GM21360 (cell line): ENCODE measurements around the gene VCX2.
"Not testable (repeated sequence)": the region's sequence is repeated elsewhere in the genome, so short reads cannot be mapped to it uniquely, and the experiment has no call there.

ENCODE experiments used
- ATAC-seq: cut with Tn5 transposase; IDR thresholded peaks from one replicate; pipeline ENCODE4 v1.9.1; 2021; ENCODE audit warnings: mild to moderate bottlenecking, moderate library complexity; ENCODE audit not compliant: unreplicated experiment

VCX2 gene

DNA sequence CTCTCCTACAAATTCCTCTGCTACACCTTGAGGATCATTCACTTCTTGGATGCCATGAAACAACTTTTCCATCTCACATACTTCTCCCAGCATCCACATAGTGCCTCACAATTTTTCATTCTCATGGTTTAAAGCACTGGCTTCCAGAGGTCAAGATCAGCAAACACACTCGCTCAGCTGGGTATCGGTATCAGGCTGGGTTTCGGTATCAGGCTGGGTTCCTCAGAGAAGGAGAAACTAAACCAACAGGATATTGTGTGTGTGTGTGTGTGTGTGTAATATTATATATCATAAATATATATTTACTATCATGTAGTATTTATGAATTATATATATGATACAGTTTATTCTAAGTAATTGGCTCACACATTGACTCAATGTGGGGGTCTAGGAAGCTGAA lies at the start of gene VCX2:
Gene VCX2 (minus strand): TSS at position 99 of the 400 bp plus-strand sequence. CDS start 624 bp downstream, outside the sequence.
- ATAC-seq: not testable (repeated sequence)

GRCh38 chrX:8204943-8205342 lies 33.9 kb upstream of the VCX2 start:
- ATAC-seq: no peak

- ATAC-seq: no peak
These were observed 33.3 kb upstream of the VCX2 start for GRCh38 chrX:8204169-8204935.

GRCh38 chrX:8201896-8202331 lies 30.8 kb upstream of the VCX2 start:
- ATAC-seq: no peak

DNA sequence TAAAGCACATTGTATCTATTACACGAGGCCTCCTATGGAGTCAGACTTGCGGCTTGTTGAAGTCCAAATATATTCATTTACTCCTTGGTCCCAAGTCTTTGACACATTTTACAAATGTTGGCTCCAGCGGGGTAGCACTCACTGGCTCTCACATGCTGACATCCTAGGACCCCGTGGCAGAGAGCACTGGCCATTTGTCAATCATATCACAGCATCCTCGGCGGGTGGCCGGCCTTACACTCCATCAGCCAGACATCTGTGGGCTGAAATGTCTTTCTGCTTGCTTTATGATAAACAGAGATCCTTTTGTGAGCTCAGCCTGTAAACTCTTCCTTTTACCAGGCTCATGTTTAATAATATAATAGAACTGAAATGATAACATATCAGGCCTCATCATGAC lies 25.7 kb upstream of the VCX2 start:
- ATAC-seq: no peak

DNA sequence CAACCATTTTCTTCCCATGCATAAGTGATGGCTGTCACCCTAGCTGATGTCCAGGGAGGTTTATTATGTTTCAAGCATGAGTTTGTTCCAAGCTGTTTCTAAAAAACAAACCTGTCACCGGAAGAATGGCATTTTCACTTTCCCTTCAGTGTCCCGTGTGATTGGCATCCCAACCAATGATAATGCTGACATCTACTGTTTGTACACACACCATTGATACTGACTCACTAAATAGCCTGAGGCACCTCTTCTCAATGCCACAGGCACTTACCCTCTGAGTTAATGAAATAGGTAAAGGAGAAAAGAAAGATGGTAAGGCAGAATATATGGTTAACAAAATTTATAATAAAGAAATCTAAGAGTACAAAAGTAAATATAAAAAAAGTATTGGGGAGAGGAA lies 23.1 kb upstream of the VCX2 start:
- no peak for ATAC-seq

GRCh38 chrX:8192276-8192675 lies 21.2 kb upstream of the VCX2 start:
- no peak for ATAC-seq

DNA sequence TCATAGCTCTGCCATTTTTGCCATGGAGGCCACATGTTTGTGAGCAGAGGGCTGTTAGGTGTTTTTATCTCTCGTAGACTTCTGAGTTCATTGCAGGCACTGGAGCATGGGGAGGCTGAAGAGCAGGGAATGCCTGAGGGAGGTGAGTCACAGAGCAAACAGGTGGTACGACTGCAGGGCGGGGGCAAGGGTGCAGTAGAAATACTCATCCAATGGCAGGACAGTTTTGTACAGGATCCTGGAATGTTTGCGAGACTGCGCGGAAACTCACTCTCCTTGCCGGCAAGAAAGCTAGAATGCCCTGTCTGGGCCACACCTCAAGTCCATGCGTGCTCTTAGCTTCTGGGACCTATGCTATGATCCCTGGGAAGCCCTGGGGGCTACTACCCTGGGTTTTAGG lies 20.0 kb upstream of the VCX2 start:
- no peak for ATAC-seq

DNA sequence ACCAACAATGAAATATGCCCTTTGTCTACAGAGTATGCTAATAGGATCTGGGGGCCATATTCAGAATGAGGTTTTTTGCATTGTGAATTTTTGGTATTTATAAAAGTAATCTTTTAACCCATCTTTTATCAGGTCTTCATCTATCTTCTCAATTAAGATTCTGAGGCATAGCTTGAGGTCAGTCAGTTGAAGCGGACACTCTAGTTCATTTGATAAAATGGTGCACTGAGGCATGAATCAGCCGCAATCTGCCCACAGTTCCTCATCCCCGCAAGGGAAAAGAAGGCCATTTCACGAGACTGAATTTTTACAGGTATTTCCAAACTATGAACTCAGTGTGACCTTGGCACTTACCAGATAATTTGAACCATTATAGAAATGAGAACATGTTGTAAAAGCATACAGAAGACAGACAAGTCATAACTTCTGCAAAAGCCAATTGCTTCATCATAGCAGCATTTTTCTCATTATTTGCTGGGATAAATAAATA lies 19.3 kb upstream of the VCX2 start:
- no peak for ATAC-seq

DNA sequence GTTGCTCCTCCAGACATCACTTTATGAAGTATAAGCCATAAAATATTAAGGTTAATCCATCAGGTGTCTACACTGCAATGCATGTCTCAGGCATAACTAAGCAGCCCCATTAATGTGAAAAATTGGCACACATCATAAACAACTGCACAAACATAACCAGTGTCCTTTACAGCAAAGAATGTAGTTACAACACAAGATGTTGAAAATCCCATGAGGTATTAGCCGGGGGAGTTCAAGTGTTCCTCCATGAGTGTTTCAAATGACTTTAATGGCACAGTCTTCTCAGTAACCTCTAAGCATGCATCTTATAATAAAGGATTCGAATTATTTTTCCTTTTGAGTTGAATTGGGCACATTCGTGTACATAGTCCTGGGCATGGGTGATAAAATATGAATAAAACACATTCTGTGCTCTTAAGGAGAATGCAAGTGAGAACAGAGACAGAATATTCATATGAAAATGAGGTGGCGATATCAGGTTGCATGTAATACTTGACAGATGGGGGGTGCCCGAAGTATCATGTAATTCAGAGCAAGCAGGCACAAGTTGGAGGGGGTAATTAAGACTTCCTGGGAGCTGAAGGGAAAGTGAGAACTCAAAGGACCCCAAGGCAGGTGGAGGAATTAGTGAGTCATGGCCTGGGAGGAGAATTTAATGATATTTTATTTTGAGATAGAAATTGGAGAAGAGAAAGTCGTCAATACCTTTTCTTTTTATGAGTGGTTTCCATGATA lies 18.2 kb upstream of the VCX2 start:
- no peak for ATAC-seq

GRCh38 chrX:8183346-8183745 lies 12.3 kb upstream of the VCX2 start:
- ATAC-seq: no peak

DNA sequence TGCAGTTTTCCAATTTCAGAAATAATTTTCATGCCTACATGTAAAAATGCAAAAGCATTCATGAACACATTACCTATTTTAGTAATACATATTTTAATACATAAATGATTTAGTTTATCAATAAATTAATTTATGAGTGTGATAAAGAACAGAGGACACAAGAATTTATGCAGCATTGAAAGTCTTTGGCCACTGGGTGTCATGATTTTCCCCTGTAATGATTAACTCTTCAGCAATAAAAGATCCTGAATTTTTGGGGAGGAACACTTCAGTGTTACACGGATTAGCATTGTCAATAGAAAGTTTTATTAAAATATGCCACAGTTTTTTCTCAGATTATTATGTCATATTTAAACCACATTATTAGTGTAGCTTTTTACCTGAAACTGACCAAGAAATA lies 8.6 kb upstream of the VCX2 start:
- ATAC-seq: no peak

GRCh38 chrX:8154011-8154410 lies 17.1 kb downstream of the VCX2 start:
- ATAC-seq: not testable (repeated sequence)

DNA sequence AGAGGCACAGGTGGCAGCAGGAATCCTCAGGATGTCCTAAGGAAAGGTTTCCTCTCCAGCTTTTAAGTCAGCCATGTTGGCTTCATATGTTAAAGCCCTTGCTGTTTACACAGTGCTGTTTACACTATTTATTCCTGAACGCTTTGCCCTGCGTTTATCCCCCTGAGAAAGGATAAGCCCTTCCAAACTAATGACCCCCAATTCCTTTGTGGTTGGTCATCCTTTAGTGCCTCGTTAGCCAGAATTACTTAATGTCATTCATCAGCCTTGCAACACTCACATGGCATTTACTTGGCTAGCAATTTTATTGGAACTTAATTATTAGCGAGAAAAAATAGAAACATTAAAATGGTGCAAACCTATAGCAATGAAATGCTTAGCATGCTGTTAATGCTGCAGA lies 23.8 kb downstream of the VCX2 start:
- ATAC-seq: no peak

DNA sequence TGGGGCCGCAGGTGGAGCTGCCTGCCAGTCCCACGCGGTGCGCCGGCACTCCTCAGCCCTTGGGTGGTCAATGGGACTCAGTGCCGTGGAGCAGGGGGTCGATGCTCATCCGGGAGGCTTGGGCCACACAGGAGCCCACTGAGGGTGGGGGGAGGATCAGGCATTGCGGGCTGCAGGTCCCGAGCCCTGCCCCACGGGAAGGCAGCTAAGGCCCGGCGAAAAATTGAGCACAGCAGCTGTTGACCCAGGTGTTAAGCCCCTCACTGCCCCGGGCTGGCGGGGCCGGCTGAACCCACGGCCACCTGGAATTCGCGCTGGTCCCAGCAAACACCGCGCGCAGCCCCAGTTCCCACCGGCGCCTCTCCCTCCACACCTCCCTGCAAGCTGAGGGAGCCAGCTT lies 26.1 kb downstream of the VCX2 start:
- ATAC-seq: no peak

- ATAC-seq: no peak
These were observed 29.2 kb downstream of the VCX2 start for GRCh38 chrX:8141896-8142295.

DNA sequence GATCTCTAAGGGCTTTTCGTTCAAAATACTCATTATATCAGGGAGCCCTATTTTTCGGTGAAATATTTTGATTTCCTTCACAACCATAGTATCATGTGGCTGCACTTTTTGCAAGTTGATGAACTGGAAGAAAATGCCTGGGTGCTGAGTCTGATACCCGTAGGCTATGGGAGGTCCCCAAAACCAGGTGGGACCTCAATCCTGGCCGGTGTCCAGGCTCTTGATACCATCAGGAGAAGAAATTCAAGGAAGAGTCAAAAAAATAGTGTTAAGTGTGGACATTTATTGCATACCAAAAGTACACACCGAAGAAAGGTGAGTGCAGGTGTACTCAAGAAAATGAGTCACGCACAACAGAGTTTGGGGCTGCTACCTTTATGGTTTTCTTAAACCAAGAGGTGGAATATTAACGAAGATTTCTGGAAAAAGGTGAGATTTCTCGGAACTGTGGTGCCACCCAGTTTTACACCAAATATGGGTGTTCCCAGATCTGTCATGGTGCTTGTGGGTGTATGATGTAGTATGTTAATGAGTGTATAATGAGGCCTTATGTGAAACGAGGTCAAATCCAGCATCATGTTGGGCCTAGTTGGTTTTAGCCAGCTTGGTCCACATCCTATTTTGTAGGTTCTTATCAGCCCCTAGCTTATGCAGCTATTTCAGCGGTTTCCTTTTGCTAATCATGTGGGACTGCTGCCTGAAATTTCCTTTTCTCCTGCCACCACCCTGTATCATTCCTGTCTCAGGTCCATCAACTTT lies 29.9 kb downstream of the VCX2 start:
- no peak for ATAC-seq

- no peak for ATAC-seq
These were observed 31.4 kb downstream of the VCX2 start for GRCh38 chrX:8139716-8140115.

DNA sequence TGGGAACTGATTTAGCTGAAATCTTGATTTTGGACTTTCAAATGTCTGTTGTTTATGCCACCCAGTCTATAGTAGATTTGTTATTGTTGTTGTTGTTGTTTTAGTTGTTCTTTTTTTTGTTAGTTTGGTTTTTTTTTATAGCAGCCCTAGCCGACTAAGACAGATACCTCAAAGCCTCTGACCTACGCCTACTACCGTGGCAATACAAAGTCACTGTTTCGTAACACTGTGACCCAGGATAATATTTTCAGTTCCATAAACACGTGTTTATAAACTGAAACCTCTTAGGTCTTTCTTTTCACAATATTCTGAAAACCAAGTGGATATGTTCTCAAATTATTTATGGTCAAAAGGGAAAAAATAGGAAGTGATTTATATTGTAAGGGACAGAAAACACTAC lies 32.8 kb downstream of the VCX2 start:
- ATAC-seq: no peak

GRCh38 chrX:8126648-8127047 lies 44.4 kb downstream of the VCX2 start:
- ATAC-seq: no peak

DNA sequence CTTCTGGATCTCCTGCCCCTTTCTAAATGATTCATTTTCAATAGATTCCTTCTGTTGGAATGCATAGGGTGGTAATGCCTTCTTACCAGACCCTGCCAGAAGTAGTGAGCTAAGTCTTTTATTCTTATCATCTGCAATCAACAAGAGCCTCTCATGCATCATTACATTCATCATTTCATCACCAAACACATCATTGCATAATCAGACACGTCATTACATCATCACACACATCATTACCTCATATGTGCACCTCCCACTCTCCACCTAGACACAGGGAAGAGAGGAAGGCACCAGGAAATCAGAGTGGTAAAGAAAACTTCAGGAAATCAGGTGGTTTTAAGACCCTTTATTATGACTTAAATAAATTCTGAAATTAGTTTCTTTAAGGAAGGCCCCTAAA lies 45.0 kb downstream of the VCX2 start:
- no peak for ATAC-seq
